Panc1 (cell line): ENCODE data around the gene S100A5. TPM values are rescaled to one million over a fixed set of nuclear protein-coding genes. Genes with fewer than 3 reads are reported as not detected.
"Not testable (repeated sequence)": the region's sequence is repeated elsewhere in the genome, so short reads cannot be mapped to it uniquely, and the experiment has no call there.

Source experiments
- ATAC-seq: fragments of 200-7000 bp; cut with Tn5 transposase; 2 replicates; pipeline ENCODE4 v1.9.1; 2020; ENCODE audit warnings: mild to moderate bottlenecking, moderate library complexity
- BruUV-seq: library from RNA; stranded (reverse); fragments of 400-500 nt; replicated peaks from 2 replicates; lab custom pipeline; 2021; lab: Mats Ljungman, UMichigan
- CTCF ChIA-PET: fragments of 300-600 bp; sonication (Branson Sonifier 250); formaldehyde crosslinking; loops from one replicate; lab custom pipeline; 2022; ENCODE audit warnings: antibody characterized with exemption; lab: Charles Lee
- POLR2A ChIA-PET: fragments of 300-600 bp; sonication (Branson Sonifier 250); formaldehyde crosslinking; loops from one replicate; lab custom pipeline; 2022; ENCODE audit warnings: antibody characterized with exemption; lab: Charles Lee
- DNase-seq: peaks from one replicate; pipeline ENCODE4 v3.0.0-alpha.2; 2010; ENCODE audit warnings: low read depth, low spot score
- H3K27ac ChIP-seq: 2 replicates; pipeline ENCODE4 v1.5.1; 2011; ENCODE audit warnings: mild to moderate bottlenecking, low read length, inconsistent platforms
- H3K27me3 ChIP-seq: fragments of 200-500 bp; sonication (Bioruptor generic); 2 replicates; pipeline ENCODE4 v1.6.0; 2014; ENCODE audit warnings: low read length, inconsistent platforms; ENCODE audit not compliant: control insufficient read depth, insufficient read depth
- H3K36me3 ChIP-seq: fragments of 200-500 bp; sonication (Bioruptor generic); 2 replicates; pipeline ENCODE4 v1.5.1; 2014; ENCODE audit warnings: inconsistent platforms, mild to moderate bottlenecking, low read length, moderate library complexity; ENCODE audit not compliant: control insufficient read depth, insufficient read depth
- H3K4me1 ChIP-seq: 2 replicates; pipeline ENCODE4 v1.5.1; 2011; ENCODE audit warnings: inconsistent platforms, mild to moderate bottlenecking, low read length, moderate library complexity; ENCODE audit not compliant: control insufficient read depth, insufficient read depth
- H3K4me3 ChIP-seq, 2 experiments: 2 replicates each; pipeline ENCODE4 v1.5.1; 2011 to 2012; ENCODE audit warnings: low read depth in 2 of 2, low read length in 2 of 2, mild to moderate bottlenecking in 2 of 2, inconsistent platforms in 1 of 2, moderate library complexity in 1 of 2
- H3K9me3 ChIP-seq: fragments of 200-500 bp; sonication (Bioruptor generic); 2 replicates; pipeline ENCODE4 v1.5.1; 2014; ENCODE audit warnings: low read depth, mild to moderate bottlenecking, inconsistent platforms, low read length, moderate library complexity; ENCODE audit not compliant: control insufficient read depth, insufficient read depth
- POLR2AphosphoS5 ChIP-seq: IDR thresholded peaks from 2 replicates; pipeline ENCODE4 v1.6.1; 2012; ENCODE audit warnings: mild to moderate bottlenecking, low read depth, low read length, moderate library complexity
- REST ChIP-seq, 2 experiments: IDR thresholded peaks; 2 replicates each; pipeline ENCODE4 v1.6.1; 2011 to 2012; ENCODE audit warnings: low read depth in 2 of 2, control low read depth in 1 of 2, low read length in 1 of 2, mild to moderate bottlenecking in 1 of 2, moderate library complexity in 1 of 2; ENCODE audit not compliant: insufficient read depth in 1 of 2
- in situ Hi-C: cut with HindIII; loops from 2 replicates; pipeline ENCODE4 v1.10.0; 2016; ENCODE audit warnings: low sequenced_read_pairs, low pct_unique_long_range_greater_than_20kb
- intact Hi-C: fragments of 100-400 bp; cut with micrococcal nuclease; formaldehyde crosslinking; loops from one replicate; pipeline ENCODE4 v1.10.0; 2022; ENCODE audit not compliant: unreplicated experiment
- total RNA-seq: library from RNA; stranded (reverse); gene quantifications from one replicate; pipeline ENCODE4 v1.2.1, GENCODE V29; 2021; ENCODE audit not compliant: unreplicated experiment
- TF ChIP-seq, protein P1 (sequence below): fragments of 450-650 bp; IDR thresholded peaks from 2 replicates; pipeline ENCODE4 v1.5.1; 2017; ENCODE audit warnings: mild to moderate bottlenecking

The S100A5 gene
- total RNA-seq, 1 experiment from 2014 or later: 0.72 TPM

GRCh38 chr1:153577624-153578051 is 36.9 kb upstream of the S100A5 start:
- CTCF ChIA-PET: interaction anchor here (0.7 to 0.8 kb wide), 2 partner anchors 67 to 403 kb away, joined by 4 read pairs; no protein-coding TSS in a partner anchor
- Histone ChIP-seq H3K4me1 (no peaks in the 10 kb centered on the region; the same call in 1 of the 2 replicates), H3K27me3 (no peaks in the 10 kb centered on the region), H3K27ac (no peak overlapping the region), H3K36me3 (no peaks in the 10 kb centered on the region), H3K9me3 (no peaks in the 10 kb centered on the region), H3K4me3 (no peak overlapping the region)
- POLR2A ChIA-PET: interaction anchor here (0.5 kb wide), 1 partner anchor 11 kb away, joined by 4 read pairs; no protein-coding TSS in a partner anchor
- intact Hi-C loops (loop anchor here (10.0 kb wide), 1 partner anchor 77 kb away; the partner anchor contains the start of gene SNAPIN), in situ Hi-C loops (no loop called here)
- TF ChIP-seq, protein P1, sequence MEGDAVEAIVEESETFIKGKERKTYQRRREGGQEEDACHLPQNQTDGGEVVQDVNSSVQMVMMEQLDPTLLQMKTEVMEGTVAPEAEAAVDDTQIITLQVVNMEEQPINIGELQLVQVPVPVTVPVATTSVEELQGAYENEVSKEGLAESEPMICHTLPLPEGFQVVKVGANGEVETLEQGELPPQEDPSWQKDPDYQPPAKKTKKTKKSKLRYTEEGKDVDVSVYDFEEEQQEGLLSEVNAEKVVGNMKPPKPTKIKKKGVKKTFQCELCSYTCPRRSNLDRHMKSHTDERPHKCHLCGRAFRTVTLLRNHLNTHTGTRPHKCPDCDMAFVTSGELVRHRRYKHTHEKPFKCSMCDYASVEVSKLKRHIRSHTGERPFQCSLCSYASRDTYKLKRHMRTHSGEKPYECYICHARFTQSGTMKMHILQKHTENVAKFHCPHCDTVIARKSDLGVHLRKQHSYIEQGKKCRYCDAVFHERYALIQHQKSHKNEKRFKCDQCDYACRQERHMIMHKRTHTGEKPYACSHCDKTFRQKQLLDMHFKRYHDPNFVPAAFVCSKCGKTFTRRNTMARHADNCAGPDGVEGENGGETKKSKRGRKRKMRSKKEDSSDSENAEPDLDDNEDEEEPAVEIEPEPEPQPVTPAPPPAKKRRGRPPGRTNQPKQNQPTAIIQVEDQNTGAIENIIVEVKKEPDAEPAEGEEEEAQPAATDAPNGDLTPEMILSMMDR: no peak
- TF ChIP-seq POLR2AphosphoS5 (no peak), REST (IDR thresholded peaks at IDR 0.05; ENCODE audit: insufficient read depth in 1 of 2, low read depth in 2 of 2, low read length in 1 of 2) (no peak)
- BruUV-seq: no TSS peak
- DNase-seq (no peak), ATAC-seq (no peak; the same call in 1 of the 2 replicates)

- intact Hi-C loops: loop anchor here (10.0 kb wide), 1 partner anchor 78 kb away; the partner anchor contains the start of gene SNAPIN
- Histone ChIP-seq H3K36me3 (no peaks in the 10 kb centered on the region), H3K4me3 (no peak overlapping the region), H3K27ac (no peak overlapping the region), H3K9me3 (no peaks in the 10 kb centered on the region), H3K27me3 (no peaks in the 10 kb centered on the region), H3K4me1 (no peaks in the 10 kb centered on the region; the same call in 1 of the 2 replicates)
- no peak for DNase-seq
- in situ Hi-C loops: no loop called here
- ChIA-PET CTCF (interaction anchor here (0.6 to 0.8 kb wide), 3 partner anchors 66 to 402 kb away, joined by 4 to 5 read pairs (median 4); no protein-coding TSS in a partner anchor), POLR2A (no interaction called here)
- BruUV-seq: no TSS peak
- no peak for TF ChIP-seq REST (IDR thresholded peaks at IDR 0.05; ENCODE audit: insufficient read depth in 1 of 2, low read depth in 2 of 2, low read length in 1 of 2)
- no peak for ATAC-seq
These were observed 36.4 kb upstream of the S100A5 start for GRCh38 chr1:153577138-153577537.

DNA sequence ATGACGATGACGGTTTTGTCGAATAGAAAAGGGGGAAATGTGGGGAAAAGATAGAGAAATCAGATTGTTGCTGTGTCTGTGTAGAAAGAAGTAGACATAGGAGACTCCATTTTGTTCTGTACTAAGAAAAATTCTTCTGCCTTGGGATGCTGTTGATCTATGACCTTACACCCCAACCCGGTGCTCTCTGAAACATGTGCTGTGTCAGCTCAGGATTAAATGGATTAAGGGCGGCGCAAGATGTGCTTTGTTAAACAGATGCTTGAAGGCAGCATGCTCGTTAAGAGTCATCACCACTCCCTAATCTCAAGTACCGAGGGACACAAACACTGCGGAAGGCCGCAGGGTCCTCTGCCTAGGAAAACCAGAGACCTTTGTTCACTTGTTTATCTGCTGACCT is 34.8 kb upstream of the S100A5 start:
- DNase-seq, H3K27ac ChIP-seq, H3K4me3 ChIP-seq, CTCF ChIA-PET, H3K9me3 ChIP-seq, H3K27me3 ChIP-seq, H3K4me1 ChIP-seq, in situ Hi-C loops, ATAC-seq, BruUV-seq, H3K36me3 ChIP-seq: not testable (repeated sequence)
- POLR2A ChIA-PET: interaction anchor here (0.6 kb wide), 1 partner anchor 152 kb away, joined by 3 read pairs; the partner anchor contains the start of gene INTS3
- intact Hi-C loops: loop anchor here (10.0 kb wide), 1 partner anchor 79 kb away; the partner anchor contains the start of gene SNAPIN

GRCh38 chr1:153575081-153575491 is 34.4 kb upstream of the S100A5 start:
- H3K4me3 ChIP-seq, CTCF ChIA-PET, BruUV-seq, H3K9me3 ChIP-seq, H3K4me1 ChIP-seq, POLR2A ChIA-PET, ATAC-seq, H3K36me3 ChIP-seq, in situ Hi-C loops, H3K27ac ChIP-seq, H3K27me3 ChIP-seq, DNase-seq: not testable (repeated sequence)
- intact Hi-C loops: loop anchor here (10.0 kb wide), 1 partner anchor 80 kb away; the partner anchor contains the start of gene SNAPIN
